HEK293T (cell line): ENCODE data around the gene SGCA.

Experiments
- BHLHE40 ChIP-seq: fragments of 450-650 bp; IDR thresholded peaks from 2 replicates; pipeline ENCODE4 v1.6.1; 2016; ENCODE audit warnings: mild to moderate bottlenecking, moderate library complexity, borderline replicate concordance
- ELF4 ChIP-seq: fragments of 450-650 bp; IDR thresholded peaks from 2 replicates; pipeline ENCODE4 v1.6.1; 2017; ENCODE audit warnings: antibody characterized with exemption
- FOXA1 ChIP-seq: fragments of 450-650 bp; IDR thresholded peaks from 2 replicates; pipeline ENCODE4 v1.6.1; 2016; ENCODE audit warnings: mild to moderate bottlenecking
- SP1 ChIP-seq: fragments of 450-650 bp; IDR thresholded peaks from 2 replicates; pipeline ENCODE4 v1.6.1; 2017
- SUZ12 ChIP-seq: fragments of 450-650 bp; IDR thresholded peaks from 2 replicates; pipeline ENCODE4 v1.6.1; 2016; ENCODE audit warnings: mild to moderate bottlenecking
- TF ChIP-seq, protein P1 (sequence below): fragments of 450-650 bp; IDR thresholded peaks from 2 replicates; pipeline ENCODE4 v1.6.1; 2016

DNA sequence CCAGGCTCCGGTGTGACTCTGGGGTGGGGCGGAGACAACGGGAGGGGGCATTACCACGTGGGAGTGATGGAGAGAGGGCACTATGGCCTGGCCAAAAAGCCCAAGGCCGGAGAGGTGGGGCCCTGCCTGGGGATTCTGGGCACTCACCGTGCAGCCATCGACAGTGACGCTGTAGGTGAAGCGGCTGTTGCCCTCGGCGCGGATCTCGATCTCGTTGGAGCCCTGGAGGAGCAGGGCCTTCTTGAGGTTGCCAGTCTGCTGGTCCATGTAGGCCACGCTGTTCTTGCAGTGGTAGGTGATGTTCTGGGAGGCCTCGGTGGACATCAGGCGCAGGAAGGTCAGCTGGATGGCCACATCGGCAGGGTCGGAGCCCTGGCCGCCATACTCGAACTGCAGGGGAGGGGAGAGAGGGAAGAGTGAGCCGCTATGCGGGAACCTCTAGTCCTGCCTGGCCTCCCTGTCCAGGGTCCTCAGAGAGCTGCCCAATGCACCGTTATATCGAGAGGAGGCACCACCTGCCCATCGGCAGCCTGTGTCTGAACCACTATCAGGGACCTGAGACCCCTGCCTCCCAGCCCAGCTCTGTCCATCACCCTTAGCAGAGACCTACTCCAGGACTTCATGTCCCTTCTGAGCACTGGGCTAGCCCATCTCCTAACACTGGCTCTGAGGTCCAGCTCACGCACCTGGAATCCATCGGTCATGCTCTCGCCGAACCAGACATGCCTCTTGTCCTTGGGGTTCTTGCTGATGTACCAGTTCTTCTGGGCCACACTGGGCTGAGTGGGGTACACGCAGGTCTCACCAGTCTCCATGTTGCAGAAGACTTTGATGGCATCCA, 20.0 kb downstream of the SGCA start:
- TF ChIP-seq FOXA1 (no peak), SP1 (no peak), ELF4 (no peak), BHLHE40 (no peak), SUZ12 (no peak)
- TF ChIP-seq, protein P1, sequence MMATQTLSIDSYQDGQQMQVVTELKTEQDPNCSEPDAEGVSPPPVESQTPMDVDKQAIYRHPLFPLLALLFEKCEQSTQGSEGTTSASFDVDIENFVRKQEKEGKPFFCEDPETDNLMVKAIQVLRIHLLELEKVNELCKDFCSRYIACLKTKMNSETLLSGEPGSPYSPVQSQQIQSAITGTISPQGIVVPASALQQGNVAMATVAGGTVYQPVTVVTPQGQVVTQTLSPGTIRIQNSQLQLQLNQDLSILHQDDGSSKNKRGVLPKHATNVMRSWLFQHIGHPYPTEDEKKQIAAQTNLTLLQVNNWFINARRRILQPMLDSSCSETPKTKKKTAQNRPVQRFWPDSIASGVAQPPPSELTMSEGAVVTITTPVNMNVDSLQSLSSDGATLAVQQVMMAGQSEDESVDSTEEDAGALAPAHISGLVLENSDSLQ = no peak
